A549 (cell line): ENCODE data around the gene SERPINB8. TPM values are rescaled to one million over a fixed set of nuclear protein-coding genes. Genes with fewer than 3 reads are reported as not detected.

ENCODE experiments used
- ATAC-seq, 2 experiments: fragments of 200-7000 bp in 1 of 2; fragments of >200 bp in 1 of 2; cut with Nextera tagmentation in 1 of 2; cut with Tn5 transposase in 1 of 2; 3 replicates each; pipeline versions ENCODE4 v1.8.0 to v1.9.1; 2018 to 2020; ENCODE audit warnings: mild to moderate bottlenecking in 1 of 2, moderate library complexity in 1 of 2
- CTCF ChIA-PET: fragments of 300-600 bp; sonication (Branson Sonifier 250); formaldehyde crosslinking; extraction: SDS; loops from one replicate; lab custom pipeline; 2021; ENCODE audit warnings: antibody characterized with exemption, inconsistent platforms; lab: Yijun Ruan, JAX
- POLR2A ChIA-PET: fragments of 350-600 bp; formaldehyde crosslinking; extraction: SDS; loops from one replicate; lab custom pipeline; 2021; ENCODE audit warnings: antibody characterized with exemption, inconsistent platforms; lab: Yijun Ruan, JAX
- DNase-seq, 2 experiments: peaks; one replicate each; pipeline versions ENCODE4 v3.0.0 to v3.0.0-alpha.2; 2011 to 2016; ENCODE audit warnings: low read depth in 1 of 2, low spot score in 1 of 2
- FAIRE-seq: peaks from 2 replicates; lab custom pipeline; 2011; peaks lifted over from hg19 to GRCh38; lab: Jason Lieb, UNC
- H3K27ac ChIP-seq, 2 experiments: fragments of >200 bp; sonication (Bioruptor Twin); formaldehyde crosslinking; 3 replicates each; pipeline ENCODE4 v1.5.1; 2016 to 2017
- H3K4me1 ChIP-seq: fragments of >200 bp; sonication (Bioruptor Twin); formaldehyde crosslinking; 3 replicates; pipeline ENCODE4 v1.6.1; 2016
- H3K4me2 ChIP-seq: fragments of >200 bp; sonication (Bioruptor Twin); formaldehyde crosslinking; 3 replicates; pipeline ENCODE4 v1.6.1; 2016
- H3K4me3 ChIP-seq: fragments of >200 bp; sonication (Bioruptor Twin); formaldehyde crosslinking; 3 replicates; pipeline ENCODE4 v1.5.1; 2016
- H3K9me3 ChIP-seq: fragments of >200 bp; sonication (Bioruptor Twin); formaldehyde crosslinking; 3 replicates; pipeline ENCODE4 v1.6.1; 2016
- ATOH8 ChIP-seq: fragments of 250-450 bp; sonication (Bioruptor Pico); IDR thresholded peaks from 2 replicates; pipeline ENCODE4 v1.5.0; 2020; ENCODE audit warnings: low read depth, mild to moderate bottlenecking, moderate library complexity
- BHLHE40 ChIP-seq: IDR thresholded peaks from 2 replicates; pipeline ENCODE4 v1.6.1; 2012; ENCODE audit warnings: low read depth, low read length, inconsistent platforms
- CTCF ChIP-seq: fragments of >200 bp; sonication (Bioruptor Twin); formaldehyde crosslinking; IDR thresholded peaks from 3 replicates; pipeline ENCODE4 v1.5.1; 2016
- E2F6 ChIP-seq: IDR thresholded peaks from 2 replicates; pipeline ENCODE4 v1.6.1; 2012; ENCODE audit warnings: low read depth, borderline replicate concordance
- EHF ChIP-seq: fragments of 250-450 bp; sonication (Bioruptor Pico); IDR thresholded peaks from 2 replicates; pipeline ENCODE4 v1.5.0; 2020; ENCODE audit warnings: mild to moderate bottlenecking
- EP300 ChIP-seq, 2 experiments: fragments of >200 bp; sonication (Bioruptor Twin); formaldehyde crosslinking; IDR thresholded peaks; 2 replicates in 1 of 2; 3 replicates in 1 of 2; pipeline ENCODE4 v1.6.1; 2016 to 2017
- ESRRA ChIP-seq: fragments of 150-350 bp; IDR thresholded peaks from 2 replicates; pipeline ENCODE4 v1.6.1; 2014; ENCODE audit warnings: mild to moderate bottlenecking, low read length, borderline replicate concordance
- FOSB ChIP-seq: fragments of 250-450 bp; sonication (Bioruptor Pico); IDR thresholded peaks from 2 replicates; pipeline ENCODE4 v1.5.0; 2020; ENCODE audit warnings: mild to moderate bottlenecking, moderate library complexity
- HDAC2 ChIP-seq: fragments of 200-600 bp; sonication (generic); IDR thresholded peaks from 2 replicates; pipeline ENCODE4 v1.6.1; 2016
- HOXA7 ChIP-seq: fragments of 250-450 bp; sonication (Bioruptor Pico); IDR thresholded peaks from 2 replicates; pipeline ENCODE4 v1.5.0; 2020; ENCODE audit warnings: mild to moderate bottlenecking, moderate library complexity
- HOXB13 ChIP-seq: fragments of 250-450 bp; sonication (Bioruptor Pico); IDR thresholded peaks from 2 replicates; pipeline ENCODE4 v1.5.0; 2020; ENCODE audit warnings: low read depth, mild to moderate bottlenecking, moderate library complexity
- JUN ChIP-seq, 2 experiments: fragments of >200 bp; sonication (Bioruptor Twin); formaldehyde crosslinking; IDR thresholded peaks; 2 replicates in 1 of 2; 3 replicates in 1 of 2; pipeline ENCODE4 v1.6.1; 2016 to 2017
- KDM5A ChIP-seq: fragments of 200-600 bp; sonication (generic); IDR thresholded peaks from 2 replicates; pipeline ENCODE4 v1.6.1; 2016; ENCODE audit warnings: antibody characterized with exemption, mild to moderate bottlenecking
- NPAS2 ChIP-seq: fragments of 250-450 bp; sonication (Bioruptor Pico); IDR thresholded peaks from 2 replicates; pipeline ENCODE4 v1.8.0; 2022; ENCODE audit warnings: mild to moderate bottlenecking, moderate library complexity, borderline replicate concordance
- NR3C1 ChIP-seq: fragments of >200 bp; sonication (Bioruptor Twin); formaldehyde crosslinking; IDR thresholded peaks from 3 replicates; pipeline ENCODE4 v1.6.1; 2017
- POLR2AphosphoS2 ChIP-seq: conservative IDR thresholded peaks from 2 replicates; pipeline ENCODE4 v1.6.1; 2012; ENCODE audit warnings: low read length, improper control_type of control experiment, inconsistent platforms
- RAD21 ChIP-seq, 2 experiments: fragments of >200 bp in 1 of 2; sonication (Bioruptor Twin) in 1 of 2; formaldehyde crosslinking in 1 of 2; IDR thresholded peaks in 1 of 2; conservative IDR thresholded peaks in 1 of 2; 2 replicates in 1 of 2; 3 replicates in 1 of 2; pipeline ENCODE4 v1.6.1; 2012 to 2018; ENCODE audit warnings: inconsistent platforms in 1 of 2
- RARB ChIP-seq: fragments of 250-450 bp; sonication (Bioruptor Pico); IDR thresholded peaks from 2 replicates; pipeline ENCODE4 v1.8.0; 2021; ENCODE audit warnings: mild to moderate bottlenecking, moderate library complexity
- REST ChIP-seq: fragments of 200-600 bp; sonication (generic); IDR thresholded peaks from 2 replicates; pipeline ENCODE4 v1.6.1; 2016; ENCODE audit warnings: antibody characterized with exemption, mild to moderate bottlenecking, moderate library complexity
- RFX5 ChIP-seq: fragments of 450-650 bp; IDR thresholded peaks from 2 replicates; pipeline ENCODE4 v1.7.1; 2014; ENCODE audit warnings: antibody characterized with exemption, mild to moderate bottlenecking, moderate library complexity
- RNF2 ChIP-seq: fragments of 200-600 bp; sonication (generic); IDR thresholded peaks from 2 replicates; pipeline ENCODE4 v1.6.1; 2016; ENCODE audit warnings: low read depth, mild to moderate bottlenecking, antibody characterized with exemption, moderate library complexity, borderline replicate concordance
- SMC3 ChIP-seq: fragments of >200 bp; sonication (Bioruptor Twin); formaldehyde crosslinking; IDR thresholded peaks from 3 replicates; pipeline ENCODE4 v1.6.1; 2018; ENCODE audit warnings: inconsistent platforms
- SREBF2 ChIP-seq: fragments of 450-650 bp; IDR thresholded peaks from 2 replicates; pipeline ENCODE4 v1.6.1; 2014; ENCODE audit warnings: mild to moderate bottlenecking, moderate library complexity
- ZNF302 ChIP-seq: fragments of 250-450 bp; sonication (Bioruptor Pico); IDR thresholded peaks from 2 replicates; pipeline ENCODE4 v1.9.0; 2021; ENCODE audit warnings: inconsistent platforms, mild to moderate bottlenecking, moderate library complexity
- WGBS: methylation state at CpG from one replicate; pipeline ENCODE4 v1.1.6; 2017; ENCODE audit errors: missing lambda C conversion rate; 5-methylcytosine and 5-hydroxymethylcytosine counted together
- polyA plus RNA-seq, 4 experiments: library from polyadenylated mRNA; depleted of rRNA in 3 of 4; stranded (reverse); fragments of >200 nt; fragmentation: RNase III in 1 of 4; extraction: RNeasy Plus Mini Kit Qiagen cat#74134 plus additional on column Dnase treatment in 1 of 4; gene quantifications; 2 replicates in 3 of 4; 3 replicates in 1 of 4; pipeline ENCODE4 v1.2.3, GENCODE V29; 2011 to 2017
- TF ChIP-seq, protein P1 (sequence below): fragments of 450-650 bp; IDR thresholded peaks from 2 replicates; pipeline ENCODE4 v1.6.1; 2014; ENCODE audit warnings: antibody characterized with exemption

Gene SERPINB8
- polyA plus RNA-seq, 2 of the 4 experiments (the other 2 are of a cell fraction), result 3.5 to 8.6 TPM

GRCh38 chr18:63977040-63977439 lies 7.2 kb downstream of the SERPINB8 start:
- POLR2A ChIA-PET, result no interaction called here
- WGBS, result 69% methylated on average over 3 of the region's 3 CpGs
- CTCF ChIA-PET, result interaction anchor here (1.3 to 2.1 kb wide), 2 partner anchors 8 to 18 kb away, joined by 5 to 9 read pairs; no protein-coding TSS in a partner anchor
- TF ChIP-seq, protein P1, sequence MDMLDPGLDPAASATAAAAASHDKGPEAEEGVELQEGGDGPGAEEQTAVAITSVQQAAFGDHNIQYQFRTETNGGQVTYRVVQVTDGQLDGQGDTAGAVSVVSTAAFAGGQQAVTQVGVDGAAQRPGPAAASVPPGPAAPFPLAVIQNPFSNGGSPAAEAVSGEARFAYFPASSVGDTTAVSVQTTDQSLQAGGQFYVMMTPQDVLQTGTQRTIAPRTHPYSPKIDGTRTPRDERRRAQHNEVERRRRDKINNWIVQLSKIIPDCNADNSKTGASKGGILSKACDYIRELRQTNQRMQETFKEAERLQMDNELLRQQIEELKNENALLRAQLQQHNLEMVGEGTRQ, result no peak
- TF ChIP-seq KDM5A (no peak), ESRRA (no peak), EHF (CRISPR knock-in tag) (no peak), JUN (IDR thresholded peaks at IDR 0.05) (no peak), RFX5 (no peak), ZNF302 (CRISPR knock-in tag) (no peak)
- no peak overlapping the region for H3K4me3 ChIP-seq
- H3K4me2 ChIP-seq, result no peak overlapping the region
- ATAC-seq (no peak), FAIRE-seq (no peak), DNase-seq (no peak)
- no peak overlapping the region for H3K27ac ChIP-seq
- H3K9me3 ChIP-seq, result no peaks in the 10 kb centered on the region
- H3K4me1 ChIP-seq, result 0 out of 3 replicates have a peak, but pooled peaks cover 3% of the 10 kb centered on the region

- TF ChIP-seq E2F6, result no peak
- TF ChIP-seq RAD21 (conservative IDR thresholded peaks at IDR 0.05 in 1 of 2, IDR thresholded peaks at IDR 0.05 in 1 of 2), result peak; percentile 59 to 66
- peak; percentile 70 for TF ChIP-seq CTCF
- TF ChIP-seq SMC3, result peak; percentile 28; the same call in 1 of the 3 replicates
- Histone ChIP-seq H3K4me2 (peak overlapping the region; percentile 68), H3K4me3 (no peak overlapping the region; the same call in 2 of the 3 replicates), H3K27ac (peak overlapping the region; percentile 30 to 57; a peak in 2 of 6 replicates), H3K4me1 (0 out of 3 replicates have a peak, but pooled peaks cover 3% of the 10 kb centered on the region), H3K9me3 (no peaks in the 10 kb centered on the region)
- ATAC-seq (peak in 1 of 2 experiments; percentile 87; a peak in 4 of 6 replicates), FAIRE-seq (no peak), DNase-seq (peak; percentile 36 to 55)
- WGBS, result 33% methylated on average over 6 of the region's 6 CpGs
- CTCF ChIA-PET, result interaction anchor here (0.8 to 2.0 kb wide), 6 partner anchors 8 to 43 kb away, joined by 3 to 7 read pairs (median 3); no protein-coding TSS in a partner anchor
- POLR2A ChIA-PET, result no interaction called here
Observed at GRCh38 chr18:63979409-63979920, 9.6 kb downstream of the SERPINB8 start.

GRCh38 chr18:63980027-63980426 lies 10.1 kb downstream of the SERPINB8 start:
- Histone ChIP-seq H3K4me3 (no peak overlapping the region), H3K9me3 (no peaks in the 10 kb centered on the region), H3K27ac (no peak overlapping the region; a peak in 1 of 6 replicates), H3K4me1 (0 out of 3 replicates have a peak, but pooled peaks cover 3% of the 10 kb centered on the region), H3K4me2 (peak overlapping the region; percentile 68)
- DNase-seq, result no peak
- ATAC-seq, result no peak
- 61% methylated on average over 7 of the region's 7 CpGs for WGBS
- ChIA-PET CTCF (interaction anchor here (0.8 to 2.0 kb wide), 6 partner anchors 8 to 43 kb away, joined by 3 to 7 read pairs (median 3); no protein-coding TSS in a partner anchor), POLR2A (no interaction called here)
- FAIRE-seq, result no peak
- TF ChIP-seq FOSB (CRISPR knock-in tag), result no peak
- no peak for TF ChIP-seq NR3C1
- TF ChIP-seq, protein P1, result no peak
- no peak for TF ChIP-seq ATOH8 (CRISPR knock-in tag)
- no peak for TF ChIP-seq BHLHE40
- TF ChIP-seq EP300 (IDR thresholded peaks at IDR 0.05), result no peak
- no peak for TF ChIP-seq POLR2AphosphoS2
- TF ChIP-seq HOXA7 (CRISPR knock-in tag), result no peak
- no peak for TF ChIP-seq NPAS2 (CRISPR knock-in tag)
- no peak for TF ChIP-seq ESRRA
- TF ChIP-seq REST, result no peak
- TF ChIP-seq SREBF2, result no peak
- TF ChIP-seq HDAC2, result no peak
- TF ChIP-seq RNF2, result no peak
- no peak for TF ChIP-seq RARB (CRISPR knock-in tag)
- TF ChIP-seq HOXB13 (CRISPR knock-in tag), result no peak
